SK-N-SH treated with all-trans-retinoic acid at 6 μM for 48 hours (cell line): Measurements from ENCODE around the gene COX7A2L.

Experiments
- ATAC-seq: fragments of 200-7000 bp; cut with Tn5 transposase; 3 replicates; pipeline ENCODE4 v1.9.1; 2020; ENCODE audit warnings: mild to moderate bottlenecking, moderate library complexity
- ARNTL ChIP-seq: fragments of 450-650 bp; formaldehyde crosslinking; IDR thresholded peaks from 2 replicates; pipeline ENCODE4 v1.5.0; 2020; ENCODE audit warnings: low read depth, mild to moderate bottlenecking, moderate library complexity, borderline replicate concordance
- BACH2 ChIP-seq: fragments of 250-450 bp; sonication (Bioruptor Pico); IDR thresholded peaks from 2 replicates; pipeline ENCODE4 v1.9.0; 2021; ENCODE audit warnings: mild to moderate bottlenecking, borderline replicate concordance
- CREB5 ChIP-seq: fragments of 250-450 bp; sonication (Bioruptor Pico); IDR thresholded peaks from 2 replicates; pipeline ENCODE4 v1.5.1; 2020; ENCODE audit warnings: low read depth, mild to moderate bottlenecking, moderate library complexity
- CSDC2 ChIP-seq: fragments of 250-450 bp; sonication (Bioruptor Pico); IDR thresholded peaks from 2 replicates; pipeline ENCODE4 v1.5.0; 2020; ENCODE audit warnings: mild to moderate bottlenecking, moderate library complexity
- ESRRG ChIP-seq: fragments of 250-450 bp; sonication (Bioruptor Pico); IDR thresholded peaks from 2 replicates; pipeline ENCODE4 v1.6.1; 2021; ENCODE audit warnings: mild to moderate bottlenecking
- ISL1 ChIP-seq: fragments of 250-450 bp; sonication (Bioruptor Pico); IDR thresholded peaks from 2 replicates; pipeline ENCODE4 v2.1.2; 2022; ENCODE audit warnings: mild to moderate bottlenecking, moderate library complexity
- OSR1 ChIP-seq: fragments of 250-450 bp; sonication (Bioruptor Pico); IDR thresholded peaks from 2 replicates; pipeline ENCODE4 v1.8.0; 2022; ENCODE audit warnings: moderate library complexity, mild to moderate bottlenecking, inconsistent platforms
- PATZ1 ChIP-seq: fragments of 250-450 bp; sonication (Bioruptor Pico); IDR thresholded peaks from 2 replicates; pipeline ENCODE4 v1.8.0; 2020; ENCODE audit warnings: mild to moderate bottlenecking, moderate library complexity, borderline replicate concordance
- POU6F1 ChIP-seq: fragments of 250-450 bp; sonication (Bioruptor Pico); IDR thresholded peaks from 2 replicates; pipeline ENCODE4 v1.8.0; 2021; ENCODE audit warnings: low read depth, mild to moderate bottlenecking, moderate library complexity, borderline replicate concordance
- PPARA ChIP-seq: fragments of 250-450 bp; sonication (Bioruptor Pico); IDR thresholded peaks from 2 replicates; pipeline ENCODE4 v1.5.0; 2020; ENCODE audit warnings: mild to moderate bottlenecking, borderline replicate concordance
- RARB ChIP-seq: fragments of 250-450 bp; sonication (Bioruptor Pico); IDR thresholded peaks from 2 replicates; pipeline ENCODE4 v1.8.0; 2021; ENCODE audit warnings: mild to moderate bottlenecking, moderate library complexity
- SNAI2 ChIP-seq: fragments of 250-450 bp; sonication (Bioruptor Pico); IDR thresholded peaks from 2 replicates; pipeline ENCODE4 v1.5.0; 2020; ENCODE audit warnings: mild to moderate bottlenecking, moderate library complexity
- TSHZ2 ChIP-seq: fragments of 250-450 bp; sonication (Bioruptor Pico); IDR thresholded peaks from 2 replicates; pipeline ENCODE4 v1.5.0; 2020; ENCODE audit warnings: mild to moderate bottlenecking, moderate library complexity
- ZC3H10 ChIP-seq: fragments of 250-450 bp; sonication (Bioruptor Pico); IDR thresholded peaks from 2 replicates; pipeline ENCODE4 v1.5.1; 2021; ENCODE audit warnings: mild to moderate bottlenecking, moderate library complexity
- ZFP3 ChIP-seq: fragments of 250-450 bp; sonication (Bioruptor Pico); IDR thresholded peaks from 2 replicates; pipeline ENCODE4 v1.5.0; 2020; ENCODE audit warnings: mild to moderate bottlenecking, moderate library complexity
- ZNF70 ChIP-seq: fragments of 450-650 bp; formaldehyde crosslinking; IDR thresholded peaks from 2 replicates; pipeline ENCODE4 v1.5.0; 2020; ENCODE audit warnings: mild to moderate bottlenecking, moderate library complexity

Gene COX7A2L

GRCh38 chr2:42376758-42377157, 15.7 kb upstream of the COX7A2L start:
- TF ChIP-seq ESRRG (CRISPR knock-in tag) = no peak
- TF ChIP-seq OSR1 (CRISPR knock-in tag) = no peak
- TF ChIP-seq ISL1 (CRISPR knock-in tag) = no peak
- TF ChIP-seq SNAI2 = no peak
- no peak for TF ChIP-seq ARNTL
- no peak for TF ChIP-seq RARB
- no peak for TF ChIP-seq PPARA (CRISPR knock-in tag)
- TF ChIP-seq POU6F1 (CRISPR knock-in tag) = no peak
- TF ChIP-seq ZFP3 (CRISPR knock-in tag) = no peak
- no peak for TF ChIP-seq BACH2 (CRISPR knock-in tag)
- no peak for TF ChIP-seq CREB5 (CRISPR knock-in tag)
- no peak for TF ChIP-seq TSHZ2 (CRISPR knock-in tag)
- no peak for TF ChIP-seq ZNF70
- TF ChIP-seq, all 23 proteins: peak for 0
- ATAC-seq = no peak

GRCh38 chr2:42372474-42373200, 11.6 kb upstream of the COX7A2L start:
- TF ChIP-seq ZC3H10 (CRISPR knock-in tag) (no peak), ESRRG (CRISPR knock-in tag) (no peak), CREB5 (CRISPR knock-in tag) (no peak), PATZ1 (CRISPR knock-in tag) (no peak), CSDC2 (CRISPR knock-in tag) (no peak), ISL1 (CRISPR knock-in tag) (no peak), BACH2 (CRISPR knock-in tag) (no peak), TSHZ2 (CRISPR knock-in tag) (peak; percentile 14; the same call in 1 of the 2 replicates), ZFP3 (CRISPR knock-in tag) (peak; percentile 84; the same call in 1 of the 2 replicates), PPARA (CRISPR knock-in tag) (peak; percentile 35; the same call in 1 of the 2 replicates)
- ATAC-seq = peak; percentile 37; the same call in 1 of the 3 replicates
